Ovary (tissue), 9 donors: ENCODE measurements around the gene PYGO2. TPM values are rescaled to one million over a fixed set of nuclear protein-coding genes. Genes with fewer than 3 reads are reported as not detected.

Experiments
- DNase-seq, 5 donors: peaks; one replicate each; pipeline ENCODE4 v3.0.0-alpha.2; 2019 to 2020
- H3K27ac ChIP-seq, 2 donors: fragments of 200-600 bp; one replicate each; pipeline versions ENCODE4 v1.5.1 to v1.8.0; 2019 to 2022
- H3K27me3 ChIP-seq: fragments of 200-600 bp; one replicate; pipeline ENCODE4 v1.8.0; 2022
- H3K36me3 ChIP-seq: fragments of 200-600 bp; sonication (generic); one replicate; pipeline ENCODE4 v1.5.1; 2019
- H3K4me1 ChIP-seq: one replicate; pipeline ENCODE4 v1.8.1; 2013; ENCODE audit warnings: mild to moderate bottlenecking, moderate library complexity; ENCODE audit not compliant: insufficient read depth
- H3K4me3 ChIP-seq: fragments of 200-600 bp; sonication (generic); one replicate; pipeline ENCODE4 v1.5.1; 2017
- H3K9me3 ChIP-seq, 2 donors: fragments of 200-600 bp in 1 of 2; sonication (generic) in 1 of 2; one replicate each; pipeline versions ENCODE4 v1.5.1 to v1.8.1; 2013 to 2019; ENCODE audit warnings: mild to moderate bottlenecking in 1 of 2, moderate library complexity in 1 of 2
- CTCF ChIP-seq, 3 donors: fragments of 450-650 bp in 2 of 3; fragments of 200-600 bp in 1 of 3; IDR thresholded peaks; one replicate each; pipeline versions ENCODE4 v1.5.1 to v1.8.0; 2016 to 2022; ENCODE audit warnings: antibody characterized with exemption in 3 of 3, mild to moderate bottlenecking in 1 of 3
- EP300 ChIP-seq: sonication (generic); formaldehyde crosslinking; IDR thresholded peaks from one replicate; pipeline ENCODE4 v1.6.1; 2017; ENCODE audit warnings: antibody characterized with exemption
- POLR2A ChIP-seq: fragments of 450-650 bp; IDR thresholded peaks from one replicate; pipeline ENCODE4 v1.6.1; 2017; ENCODE audit warnings: antibody characterized with exemption, mild to moderate bottlenecking, moderate library complexity
- WGBS, 3 donors: extraction: QIAGEN DNeasy Blood & Tissue Kit in 1 of 3; methylation state at CpG; one replicate each; pipeline versions ENCODE4 v1.1.5 to v1.1.7; 2013 to 2017; 5-methylcytosine and 5-hydroxymethylcytosine counted together
- intact Hi-C, 4 donors: fragments of 100-400 bp; cut with DNase I; formaldehyde crosslinking; loops; one replicate each; pipeline versions ENCODE4 v1.11.0 to v1.15.1; 2022 to 2023
- polyA plus RNA-seq, 2 donors: library from polyadenylated mRNA; stranded (reverse); fragments of 200-250 nt in 1 of 2; fragments of 350-450 nt in 1 of 2; fragmentation: Illumina TruSeq in 1 of 2; extraction: RNeasy Lipid Tissue Mini Kit (QIAGEN cat#74804) in 1 of 2; gene quantifications; one replicate each; pipeline ENCODE4 v1.2.3, GENCODE V29; 2013 to 2014
- total RNA-seq, 7 donors: library from RNA; depleted of rRNA in 2 of 7; stranded (reverse); fragments of >200 nt in 2 of 7; fragmentation: NEBNext Ultra II Directional in 3 of 7; extraction: Animal tissue kit (Norgen Biotek cat#: 25700) in 3 of 7; gene quantifications; one replicate each; pipeline versions ENCODE4 v1.1.0 to v1.2.4, GENCODE V29; 2016 to 2023
- donor health status: DM: no; HTN: no; CAD: no; lungs with moderate emphysema.
- donor health status: DM: no; HTN: no; CAD: no.
- donor health status: Bipolar disorder and iron deficiency.
- donor health status: DM: yes; HTN: yes; CAD: no.
- donor health status: DM: no; HTN: no; CAD: no.
- donor health status: DM: yes; HTN: yes; CAD: no.

The PYGO2 gene
- total and polyA plus RNA-seq, 9 donors, result 17.2 to 53.0 (median 35.2) TPM

GRCh38 chr1:155009742-155010141 is 48.2 kb upstream of the PYGO2 start:
- H3K27ac ChIP-seq, result no peak overlapping the region
- peaks cover 15% of the 10 kb centered on the region for H3K4me1 ChIP-seq
- no peak for DNase-seq
- intact Hi-C loops, result no loop called here
- H3K36me3 ChIP-seq, result no peaks in the 10 kb centered on the region
- no peak overlapping the region for H3K4me3 ChIP-seq
- no peaks in the 10 kb centered on the region for H3K9me3 ChIP-seq
- H3K27me3 ChIP-seq, result no peaks in the 10 kb centered on the region
- TF ChIP-seq POLR2A (no peak), CTCF (IDR thresholded peaks at IDR 0.05) (no peak), EP300 (no peak)
- 92 to 93% (median 92%) methylated on average over 5 of the region's 5 CpGs for WGBS, 3 donors

- intact Hi-C loops, result no loop called here
- Histone ChIP-seq H3K4me1 (peaks cover 19% of the 10 kb centered on the region), H3K27ac (no peak overlapping the region)
Observed at GRCh38 chr1:155009221-155009711, 47.7 kb upstream of the PYGO2 start.

GRCh38 chr1:155008015-155008941 is 46.7 kb upstream of the PYGO2 start:
- no peak for DNase-seq
- no peaks in the 10 kb centered on the region for H3K27me3 ChIP-seq
- peaks cover 21% of the 10 kb centered on the region for H3K4me1 ChIP-seq
- no peaks in the 10 kb centered on the region for H3K9me3 ChIP-seq
- no peak overlapping the region for H3K4me3 ChIP-seq
- WGBS, 3 donors, result 75 to 87% (median 76%) methylated on average over 14 to 16 of the region's 16 CpGs
- TF ChIP-seq CTCF (IDR thresholded peaks at IDR 0.05), result no peak
- no peak for TF ChIP-seq POLR2A
- TF ChIP-seq EP300, result no peak
- H3K36me3 ChIP-seq, result no peaks in the 10 kb centered on the region
- intact Hi-C loops, result no loop called here
- no peak overlapping the region for H3K27ac ChIP-seq

More at GRCh38 chr1:155009221-155009711, 47.7 kb upstream of the PYGO2 start:
- peak in 1 of 5 donors; percentile 25 for DNase-seq
- no peaks in the 10 kb centered on the region for H3K27me3 ChIP-seq
- TF ChIP-seq CTCF (IDR thresholded peaks at IDR 0.05) (no peak), POLR2A (no peak), EP300 (no peak)
- no peaks in the 10 kb centered on the region for H3K36me3 ChIP-seq
- H3K9me3 ChIP-seq, result no peaks in the 10 kb centered on the region
- WGBS, 3 donors, result 89 to 96% (median 91%) methylated on average over 12 of the region's 12 CpGs
- H3K4me3 ChIP-seq, result no peak overlapping the region

GRCh38 chr1:155007251-155007828 is 45.8 kb upstream of the PYGO2 start:
- Histone ChIP-seq H3K27ac (no peak overlapping the region), H3K4me1 (peaks cover 21% of the 10 kb centered on the region), H3K9me3 (no peaks in the 10 kb centered on the region), H3K36me3 (no peaks in the 10 kb centered on the region), H3K4me3 (no peak overlapping the region), H3K27me3 (no peaks in the 10 kb centered on the region)
- peak in 1 of 5 donors; percentile 53 for DNase-seq
- WGBS, 3 donors, result 84 to 89% (median 84%) methylated on average over 6 of the region's 6 CpGs
- intact Hi-C loops, result no loop called here
- TF ChIP-seq CTCF (IDR thresholded peaks at IDR 0.05), result no peak
- TF ChIP-seq POLR2A, result no peak
- no peak for TF ChIP-seq EP300
